HG02840 (cell line): ENCODE data around the gene INA.
"Not testable (repeated sequence)": the region's sequence is repeated elsewhere in the genome, so short reads cannot be mapped to it uniquely, and the experiment has no call there.

Experiments used
- ATAC-seq: cut with Tn5 transposase; IDR thresholded peaks from one replicate; pipeline ENCODE4 v1.9.1; 2021; ENCODE audit warnings: mild to moderate bottlenecking, moderate library complexity, moderate number of reproducible peaks; ENCODE audit not compliant: unreplicated experiment, low FRiP score

INA gene

DNA sequence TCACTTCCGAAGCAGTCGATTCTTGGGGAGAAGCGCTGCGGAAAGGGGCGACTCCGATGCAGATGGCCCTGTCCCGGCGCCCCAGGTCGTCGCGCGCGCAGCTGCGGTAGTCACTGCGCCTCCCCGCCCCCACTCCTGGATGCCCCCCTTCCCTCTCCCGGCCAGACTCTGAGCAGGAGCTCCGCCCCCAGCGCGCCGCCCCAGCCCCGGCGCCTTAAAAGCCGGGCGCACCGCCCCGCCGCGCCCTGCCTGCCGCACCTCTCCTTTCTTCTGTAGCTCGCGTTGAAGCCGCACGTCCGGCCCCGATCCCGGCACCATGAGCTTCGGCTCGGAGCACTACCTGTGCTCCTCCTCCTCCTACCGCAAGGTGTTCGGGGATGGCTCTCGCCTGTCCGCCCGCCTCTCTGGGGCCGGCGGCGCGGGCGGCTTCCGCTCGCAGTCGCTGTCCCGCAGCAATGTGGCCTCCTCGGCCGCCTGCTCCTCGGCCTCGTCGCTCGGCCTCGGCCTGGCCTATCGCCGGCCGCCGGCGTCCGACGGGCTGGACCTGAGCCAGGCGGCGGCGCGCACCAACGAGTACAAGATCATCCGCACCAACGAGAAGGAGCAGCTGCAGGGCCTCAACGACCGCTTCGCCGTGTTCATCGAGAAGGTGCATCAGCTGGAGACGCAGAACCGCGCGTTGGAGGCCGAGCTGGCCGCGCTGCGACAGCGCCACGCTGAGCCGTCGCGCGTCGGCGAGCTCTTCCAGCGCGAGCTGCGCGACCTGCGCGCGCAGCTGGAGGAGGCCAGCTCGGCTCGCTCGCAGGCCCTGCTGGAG lies at the start of gene INA:
INA (plus strand) TSS at position 243 of the 817 bp plus-strand sequence; CDS start at position 317, 74 bp downstream.
- ATAC-seq: no peak

DNA sequence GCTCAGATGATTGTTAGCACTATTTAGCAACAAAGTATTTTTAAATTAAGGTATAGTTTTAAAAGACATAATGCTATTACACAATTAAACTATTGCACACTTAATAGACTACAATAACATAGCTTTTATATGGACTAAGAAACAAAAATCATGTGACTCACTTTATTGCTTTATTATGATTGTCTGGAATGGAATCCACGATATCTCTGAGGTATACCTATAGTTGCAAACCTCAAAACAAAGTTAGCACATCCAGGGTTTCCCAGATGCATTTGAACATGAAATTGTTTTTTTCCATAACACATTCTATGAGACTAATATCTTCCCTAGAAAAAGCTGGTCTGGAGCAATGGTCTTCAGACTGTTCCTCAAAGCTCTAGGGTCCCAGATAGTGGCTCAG lies 49.5 kb upstream of the INA start:
- ATAC-seq: no peak

DNA sequence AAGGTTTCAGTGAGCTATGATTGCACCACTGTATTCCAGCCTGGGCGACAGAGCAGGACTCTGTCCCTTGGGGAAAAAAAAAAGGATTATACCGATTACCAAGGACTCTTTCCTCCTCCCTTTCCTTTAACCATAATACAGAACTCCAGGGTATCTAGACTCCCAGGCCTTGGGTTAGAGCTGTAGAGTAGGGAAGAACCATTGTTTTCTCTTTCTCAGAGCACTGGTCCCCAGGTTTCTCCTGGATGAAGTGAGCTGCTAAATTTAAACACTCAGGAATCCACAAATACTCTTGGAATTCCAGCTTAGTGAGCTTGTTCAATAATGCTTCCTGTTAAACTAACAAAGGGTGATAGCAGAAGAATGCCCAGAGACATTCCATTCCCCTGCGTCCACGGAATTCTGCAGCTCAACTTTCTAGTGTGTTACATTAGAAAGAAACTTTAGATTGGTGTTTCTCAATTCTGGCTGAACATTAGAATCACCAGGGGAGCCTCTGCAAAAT lies 45.8 kb upstream of the INA start:
- no peak for ATAC-seq

DNA sequence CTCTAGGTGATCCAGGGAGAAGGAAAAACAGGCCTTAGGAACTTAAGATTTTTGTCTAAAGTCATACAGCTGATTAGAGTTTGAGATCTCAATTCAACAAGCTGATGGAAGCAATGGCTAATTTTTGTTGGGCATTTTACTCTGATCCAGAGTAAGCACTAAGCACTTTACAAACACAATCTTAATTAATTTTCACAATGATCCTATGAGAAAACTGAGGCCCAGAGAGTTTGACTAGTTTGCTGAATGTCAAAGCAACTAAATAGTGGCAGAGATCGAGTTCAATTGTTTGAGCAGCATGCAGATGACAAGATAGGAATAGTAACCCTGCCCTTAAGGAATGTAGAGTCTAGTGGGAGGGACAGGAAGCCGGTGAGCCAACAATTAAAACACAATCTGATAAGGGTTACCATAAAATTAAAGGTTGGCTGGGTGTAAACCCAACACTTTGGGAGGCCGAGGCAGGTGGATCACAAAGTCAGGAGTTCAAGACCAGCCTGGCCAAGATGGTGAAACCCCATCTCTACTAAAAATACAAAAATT lies 44.7 kb upstream of the INA start:
- no peak for ATAC-seq

DNA sequence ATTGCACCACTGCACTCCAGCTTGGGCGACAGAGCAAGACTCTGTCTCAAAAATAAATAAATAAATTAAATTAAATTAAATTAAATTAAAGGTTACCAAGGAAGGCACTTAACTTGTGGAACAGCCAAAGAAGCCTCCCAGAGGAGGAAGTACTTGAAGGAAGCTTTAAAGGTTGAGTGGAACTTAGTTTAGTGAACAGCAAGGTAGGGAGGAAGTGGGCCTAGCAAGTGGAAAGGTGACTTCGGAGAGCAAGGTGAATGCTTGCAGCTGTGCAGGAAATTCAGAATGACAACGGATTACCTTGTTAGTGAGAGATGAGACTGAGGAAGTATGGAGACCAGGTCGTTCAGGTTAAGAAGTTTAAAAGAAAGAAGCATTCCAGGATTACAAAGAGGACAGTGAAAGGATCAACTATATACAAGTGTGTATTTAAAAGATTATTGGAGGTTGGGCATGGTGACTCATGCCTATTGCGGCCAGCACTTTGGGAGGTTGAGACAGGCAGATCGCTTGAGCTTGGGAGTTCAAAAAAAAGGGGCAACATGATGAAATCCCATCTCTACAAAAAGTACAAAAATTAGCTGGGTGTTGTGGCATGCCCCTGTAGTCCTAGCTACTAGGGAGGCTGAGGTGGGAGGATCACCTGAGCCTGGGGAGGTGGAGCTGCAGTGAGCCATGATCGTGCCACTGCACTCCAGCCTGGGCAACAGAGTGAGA lies 44.0 kb upstream of the INA start:
- no peak for ATAC-seq

DNA sequence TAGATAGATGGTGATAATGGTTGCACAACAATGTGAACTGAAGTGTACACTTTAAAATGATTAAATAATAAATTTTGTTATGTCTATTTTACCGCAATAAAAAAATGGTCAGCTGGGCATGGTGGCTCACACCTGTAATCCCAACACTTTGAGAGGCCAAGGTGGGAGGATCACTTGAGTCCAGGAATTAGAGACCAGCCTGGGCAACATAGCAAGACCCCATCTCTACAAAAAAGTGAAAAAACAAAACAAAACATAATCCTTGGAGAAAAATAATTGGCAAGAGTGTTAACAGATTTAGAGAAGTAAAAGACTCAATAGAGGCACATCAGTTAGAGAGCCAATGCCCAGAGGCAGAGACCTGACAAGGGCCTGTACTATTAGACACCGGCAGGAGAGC lies 41.2 kb upstream of the INA start:
- no peak for ATAC-seq

DNA sequence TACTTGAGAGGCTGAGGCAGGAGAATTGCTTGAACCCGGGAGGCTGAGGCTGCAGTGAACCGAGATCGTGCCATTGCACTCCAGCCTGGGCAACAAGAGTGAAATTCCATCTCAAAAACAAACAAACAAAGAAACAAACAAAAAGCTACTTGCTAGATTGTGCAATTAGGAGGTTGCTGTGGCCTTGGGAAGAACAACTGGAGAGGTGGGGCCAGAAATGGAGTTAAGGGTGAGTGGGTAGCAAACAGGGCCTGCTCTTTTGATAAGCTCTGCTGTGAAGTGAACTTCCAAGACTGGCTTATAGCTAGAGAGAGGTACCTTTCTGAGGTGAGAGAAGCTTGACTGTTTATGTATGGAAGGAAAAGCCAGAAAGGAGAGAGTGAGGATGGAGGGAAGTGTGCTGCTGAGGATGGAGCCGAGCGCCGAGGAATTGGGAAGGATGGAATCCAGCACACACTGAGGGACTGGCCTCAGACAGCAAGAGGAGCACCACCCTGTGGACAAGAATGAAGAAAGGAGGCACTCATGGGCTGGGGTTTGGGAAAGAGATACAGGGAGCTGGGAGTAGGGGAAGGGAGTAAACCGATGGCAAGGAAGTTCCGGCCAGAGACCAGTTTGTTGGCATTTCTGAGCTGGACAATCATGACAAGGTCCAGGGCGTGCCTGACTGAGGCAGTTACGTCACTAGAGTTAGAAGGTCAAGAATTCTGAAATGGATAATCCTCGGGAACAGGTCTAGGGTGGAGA lies 38.3 kb upstream of the INA start:
- ATAC-seq: no peak

DNA sequence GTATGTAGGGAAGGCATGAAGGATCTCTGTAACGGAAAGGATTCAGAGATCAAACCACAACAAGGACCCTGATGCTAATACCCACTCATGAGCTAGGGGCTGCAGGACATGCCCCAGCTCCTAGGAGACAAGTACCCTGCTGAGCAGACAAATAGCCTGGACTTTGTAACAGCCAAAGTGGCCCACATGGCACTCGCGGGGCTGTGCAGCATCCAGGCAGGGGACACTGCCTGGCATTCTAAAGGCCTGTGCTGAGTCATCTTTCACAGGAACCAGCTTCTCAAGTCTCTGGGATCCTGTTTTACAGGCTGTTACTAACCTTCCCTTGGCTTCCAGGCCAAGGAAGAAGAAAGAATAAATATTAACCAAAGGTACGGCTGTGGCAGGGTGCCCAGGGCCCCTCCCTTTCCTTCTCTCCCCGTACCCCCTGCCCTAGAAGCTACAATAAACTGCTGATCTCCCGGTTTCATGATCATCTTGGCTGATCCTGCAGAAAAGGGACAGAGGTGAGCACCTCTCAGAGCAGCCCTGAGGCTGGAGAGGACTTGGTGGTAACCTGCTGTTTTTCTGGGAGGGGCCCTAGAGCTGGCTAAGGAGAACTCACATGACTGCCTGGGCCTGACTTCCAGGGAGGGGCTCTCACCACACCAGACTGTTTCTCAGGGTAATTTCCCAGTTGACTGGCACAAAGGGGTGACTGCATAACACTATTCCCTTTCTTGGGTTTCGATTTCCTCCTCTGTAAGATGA lies 35.5 kb upstream of the INA start:
- no peak for ATAC-seq

DNA sequence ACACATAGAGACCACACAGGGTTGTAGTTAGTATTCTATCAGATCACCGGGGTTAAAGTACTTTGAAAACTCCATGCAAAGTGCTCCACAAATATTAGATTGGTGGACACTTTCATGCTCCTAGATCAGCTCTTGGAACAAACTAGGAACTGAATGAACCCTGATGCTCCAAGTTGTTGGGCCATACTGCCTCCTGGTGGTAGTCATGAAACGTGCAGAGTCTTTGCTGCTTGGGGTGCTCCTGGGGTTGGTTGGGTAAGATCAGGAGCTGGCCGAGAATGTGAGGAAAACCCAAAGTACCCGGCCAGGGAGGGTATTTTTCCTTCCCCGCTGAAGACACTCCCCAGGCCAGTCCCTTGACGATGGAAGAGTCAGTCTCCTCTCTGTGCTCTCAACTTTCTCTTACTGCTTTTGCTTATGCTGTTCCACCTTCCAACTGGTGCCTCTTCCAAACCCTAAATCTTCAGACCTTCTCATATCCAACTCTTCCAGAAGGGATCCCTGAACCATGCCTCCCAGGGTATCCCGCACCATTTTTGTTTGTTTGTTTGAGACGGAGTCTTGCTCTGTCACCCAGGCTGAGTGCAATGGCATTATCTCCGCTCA lies 32.2 kb upstream of the INA start:
- no peak for ATAC-seq

DNA sequence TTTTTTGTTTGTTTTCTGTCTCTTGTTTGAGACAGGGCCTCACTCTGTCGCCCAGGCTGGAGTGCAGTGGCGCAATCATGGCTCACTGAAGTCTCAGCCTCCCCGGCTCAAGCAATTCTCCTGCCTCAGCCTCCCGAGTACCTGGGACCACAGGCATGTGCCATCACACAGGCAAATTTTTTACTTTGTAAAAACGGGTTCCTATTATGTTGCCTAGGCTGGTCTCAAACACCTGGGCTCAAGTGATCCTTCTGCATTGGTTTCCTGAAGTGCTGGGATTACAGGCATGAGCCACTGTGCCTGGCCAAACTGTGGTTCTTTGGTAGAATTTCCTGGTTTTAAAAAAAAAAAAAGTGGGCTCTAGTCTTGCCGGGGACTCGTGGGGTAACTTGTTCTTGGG lies 31.4 kb upstream of the INA start, which contains the start of gene RPEL1:
RPEL1 (plus strand) TSS at position 301 of the 400 bp plus-strand sequence. CDS start 110 bp downstream, outside the sequence.
- not testable (repeated sequence) for ATAC-seq

DNA sequence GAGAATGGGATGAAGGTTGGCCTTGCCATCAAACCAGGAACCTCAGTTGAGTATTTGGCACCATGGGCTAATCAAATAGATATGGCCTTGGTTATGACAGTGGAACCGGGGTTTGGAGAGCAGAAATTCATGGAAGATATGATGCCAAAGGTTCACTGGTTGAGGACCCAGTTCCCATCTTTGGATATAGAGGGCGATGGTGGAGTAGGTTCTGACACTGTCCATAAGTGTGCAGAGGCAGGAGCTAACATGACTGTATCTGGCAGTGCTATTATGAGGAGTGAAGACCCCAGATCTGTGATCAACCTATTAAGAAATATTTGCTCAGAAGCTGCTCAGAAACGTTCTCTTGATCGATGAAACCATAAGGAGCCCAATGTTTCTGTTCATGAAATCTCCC lies 30.6 kb upstream of the INA start:
- ATAC-seq: no peak

DNA sequence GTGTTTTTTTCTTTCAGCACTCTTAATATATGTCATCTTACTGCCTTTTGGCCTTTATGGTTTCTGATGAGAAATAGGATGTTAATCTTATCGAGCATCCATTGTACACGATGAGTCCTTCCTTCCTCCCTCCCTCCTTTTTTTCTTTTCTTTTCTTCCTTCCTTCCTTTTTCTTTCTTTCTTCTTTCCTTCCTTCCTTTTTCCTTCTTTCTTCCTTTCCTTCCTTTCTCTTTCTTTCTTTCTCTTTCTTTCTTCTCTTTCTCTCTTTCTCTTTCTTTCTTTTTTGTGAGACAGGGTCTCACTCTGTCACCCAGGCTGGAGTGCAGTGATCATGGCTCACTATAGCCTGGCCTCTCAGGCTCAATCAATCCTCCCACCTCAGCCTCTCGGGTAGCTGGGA lies 22.8 kb upstream of the INA start:
- ATAC-seq: no peak

DNA sequence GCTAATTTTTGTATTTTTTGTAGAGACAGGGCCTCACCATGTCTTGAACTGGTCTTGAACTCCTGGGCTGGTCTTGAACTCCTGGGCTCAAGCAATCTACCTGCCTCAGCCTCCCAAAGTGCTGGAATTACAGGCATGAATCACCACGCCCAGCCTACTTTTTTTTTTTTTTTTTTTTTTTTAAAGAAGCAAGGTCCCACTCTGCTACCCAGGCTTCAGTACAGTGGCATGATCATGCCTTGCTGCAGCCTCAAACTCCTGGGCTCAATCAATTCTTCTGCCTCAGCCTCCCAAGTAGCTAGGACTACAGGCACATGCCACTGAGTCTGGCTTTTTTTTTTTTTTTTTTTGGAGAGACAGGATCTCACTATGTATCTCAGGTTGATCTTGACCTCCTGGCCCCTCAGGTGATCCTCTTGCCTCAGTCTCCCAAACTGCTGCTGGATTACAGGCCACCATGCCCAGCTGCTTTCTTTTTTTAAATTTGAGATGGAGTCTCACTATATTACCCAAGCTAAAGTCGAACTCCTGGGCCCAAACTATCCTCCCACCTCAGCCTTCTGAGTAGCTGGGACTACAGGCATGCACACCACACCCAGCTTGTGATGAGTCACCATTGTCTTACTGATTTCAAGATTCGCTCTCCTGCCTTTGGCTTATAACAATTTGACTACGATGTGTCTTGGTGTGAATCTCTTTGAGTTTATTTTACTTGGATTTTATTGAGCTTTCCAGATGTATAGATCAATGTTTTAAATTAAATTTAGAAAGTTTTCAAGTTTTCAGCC lies 22.2 kb upstream of the INA start:
- ATAC-seq: no peak

DNA sequence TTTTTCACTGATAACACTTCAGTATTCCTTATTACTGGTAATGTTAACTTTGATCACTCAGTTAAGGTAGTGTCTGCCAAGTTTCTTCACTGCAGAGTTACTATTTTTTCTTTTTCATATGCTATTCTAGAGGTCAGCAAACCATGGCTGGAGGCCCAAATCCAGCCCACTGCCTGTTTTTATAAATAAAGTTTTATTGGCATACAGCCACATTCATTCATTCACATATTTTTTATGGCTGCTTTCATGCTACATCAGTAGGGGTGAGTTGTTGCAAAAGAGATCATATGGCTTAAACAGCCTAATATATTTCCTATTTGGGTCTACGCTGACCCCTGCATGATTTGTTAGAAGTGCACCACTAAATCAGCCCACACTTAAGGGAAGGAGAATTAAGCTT lies 20.3 kb upstream of the INA start:
- ATAC-seq: no peak

DNA sequence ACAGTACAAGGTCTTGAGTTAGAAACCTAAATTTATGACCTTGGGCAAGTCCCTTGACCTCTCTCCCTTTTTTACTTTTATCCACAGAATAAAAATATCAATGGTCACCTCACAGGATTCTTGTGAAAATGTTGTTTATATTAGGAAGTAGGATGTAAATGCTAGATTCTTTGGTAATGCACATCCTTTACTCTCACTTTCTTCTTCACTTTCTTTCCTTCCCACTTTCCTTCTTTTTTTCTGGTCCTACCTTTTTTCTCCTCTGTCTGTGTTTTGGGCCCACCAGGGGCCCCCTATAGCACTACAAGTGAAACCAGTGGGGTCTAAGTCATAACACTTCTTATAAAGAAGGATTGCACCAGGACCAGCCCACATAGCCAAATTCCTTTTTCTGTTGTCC lies 19.1 kb upstream of the INA start:
- no peak for ATAC-seq

DNA sequence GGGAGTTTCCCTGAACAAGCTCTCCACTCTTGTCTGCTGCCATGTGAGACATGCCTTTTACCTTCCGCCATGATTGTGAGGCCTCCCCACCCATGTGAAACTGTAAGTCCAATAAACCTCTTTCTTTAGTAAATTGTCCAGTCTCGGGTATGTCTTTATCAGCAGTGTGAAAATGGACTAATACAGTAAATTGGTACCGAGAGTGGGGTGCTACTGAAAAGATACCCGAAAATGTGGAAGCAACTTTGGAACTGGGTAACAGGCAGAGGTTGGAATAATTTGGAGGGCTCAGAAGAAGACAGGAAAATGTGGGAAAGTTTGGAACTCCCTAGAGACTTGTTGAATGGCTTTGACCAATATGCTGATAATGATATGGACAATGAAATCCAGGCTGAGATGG lies 18.0 kb upstream of the INA start:
- not testable (repeated sequence) for ATAC-seq

DNA sequence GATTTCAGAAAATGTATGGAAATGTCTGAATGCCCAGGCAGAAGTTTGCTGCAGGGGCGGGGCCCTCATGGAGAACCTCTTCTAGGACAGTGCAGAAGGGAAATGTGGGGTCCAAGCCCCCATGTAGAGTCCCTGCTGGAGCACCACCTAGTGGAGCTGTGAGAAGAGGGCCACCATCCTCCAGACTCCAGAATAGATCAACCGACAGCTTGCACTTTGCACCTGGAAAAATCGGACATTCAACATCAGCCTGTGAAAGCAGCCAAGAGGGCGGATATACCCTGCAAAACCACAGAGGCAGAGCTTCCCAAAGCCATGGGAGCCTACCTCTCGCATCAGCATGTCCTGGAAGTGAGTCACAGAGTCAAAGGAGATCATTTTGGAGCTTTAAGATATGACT lies 16.9 kb upstream of the INA start:
- ATAC-seq: no peak

DNA sequence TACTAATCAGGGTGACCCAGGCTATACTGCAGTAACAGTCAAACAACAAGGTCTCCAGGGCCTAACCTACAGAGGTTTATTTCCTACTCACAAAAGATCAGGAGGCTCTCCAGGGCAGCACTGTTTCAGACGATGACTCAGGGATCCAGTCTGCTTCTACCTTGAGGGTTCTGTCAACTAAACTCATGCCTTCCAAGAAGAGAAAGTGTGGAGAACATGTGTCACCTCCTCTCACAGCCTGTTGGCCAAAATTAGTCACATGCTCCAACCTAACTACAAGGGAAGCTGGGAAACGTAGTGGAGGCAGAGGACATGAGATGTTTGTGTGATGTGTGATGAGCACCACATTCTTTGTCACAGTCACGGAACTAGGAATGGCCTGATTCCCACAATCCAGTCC lies 14.7 kb upstream of the INA start:
- ATAC-seq: no peak
